Measurements from ENCODE around the gene NXPH3. TPM values are rescaled to one million over a fixed set of nuclear protein-coding genes. Genes with fewer than 3 reads are reported as not detected.
"Not testable (repeated sequence)": the region's sequence is repeated elsewhere in the genome, so short reads cannot be mapped to it uniquely, and the experiment has no call there.

Gene NXPH3
- total RNA-seq, 5 donors from 2014 or later (not counting 1 experiment from before 2014, with no cell fraction given): not detected

DNA sequence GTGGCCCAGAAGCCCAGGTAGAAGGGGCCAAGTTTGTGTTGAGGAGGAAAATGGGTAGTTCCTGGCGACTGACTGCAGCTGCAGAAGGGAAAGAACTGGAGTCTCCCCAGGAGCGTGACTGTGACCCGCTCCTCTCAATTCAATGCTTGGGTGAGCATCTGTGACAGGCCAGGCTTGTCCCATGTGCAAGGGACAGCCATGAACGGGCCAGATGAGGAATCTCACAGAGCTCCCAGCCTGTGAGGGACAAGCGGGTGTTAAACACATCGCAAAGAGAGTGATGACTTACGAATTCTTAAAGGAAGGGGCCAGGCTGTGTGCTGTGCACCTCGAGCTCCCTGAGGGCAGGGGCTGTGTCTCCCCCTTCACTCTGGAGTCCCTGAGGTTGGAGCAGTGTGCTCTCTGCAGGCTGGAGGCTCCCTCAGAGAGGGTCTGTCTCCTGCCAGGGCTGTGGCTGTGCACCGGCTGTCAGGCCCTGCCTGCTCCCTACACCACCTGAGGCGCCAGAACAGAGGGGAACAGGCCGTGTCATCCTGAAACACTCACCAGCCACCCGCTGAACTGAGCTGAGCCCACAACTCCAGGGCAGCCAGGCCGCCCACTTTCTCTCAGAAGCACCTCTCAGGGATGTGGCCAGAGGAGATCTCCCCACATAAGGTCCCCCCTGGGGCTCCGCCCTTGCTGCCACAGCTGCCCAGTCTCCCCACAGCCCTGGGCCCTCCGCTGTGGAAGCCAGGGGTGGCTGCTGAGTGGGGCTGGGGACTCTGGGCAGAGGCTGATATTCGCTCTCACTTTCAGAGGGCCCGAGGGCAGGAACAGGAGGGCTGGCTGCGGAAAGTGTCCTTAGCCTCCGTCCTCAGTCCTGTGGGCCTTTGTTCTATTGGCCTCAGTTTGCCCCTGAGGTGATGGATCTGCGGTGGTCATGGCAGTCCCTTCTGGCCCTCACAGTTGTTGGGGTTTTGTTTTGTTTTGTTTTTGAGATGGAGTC lies 25.7 kb upstream of the NXPH3 start:
- Histone ChIP-seq H3K9me3 (no peaks in the 10 kb centered on the region), H3K4me1 (ENCODE audit: control insufficient read depth in 1 of 2, extremely low read depth in 1 of 2, insufficient read depth in 2 of 2, low read length in 2 of 2) (no peaks in the 10 kb centered on the region), H3K4me3 (ENCODE audit: control insufficient read depth in 1 of 2, extremely low read depth in 1 of 2, low read length in 1 of 2) (no peak overlapping the region), H3K27ac (ENCODE audit: low read length) (no peak overlapping the region), H3K27me3 (replicated peaks in 1 of 2; ENCODE audit: control insufficient read depth in 2 of 2, extremely low read depth in 1 of 2, insufficient read depth in 2 of 2, low read length in 1 of 2) (peaks cover 0 to 25% of the 10 kb centered on the region in 2 experiments), H3K36me3 (ENCODE audit: control insufficient read depth in 2 of 2, extremely low read depth in 1 of 2, insufficient read depth in 1 of 2, low read length in 1 of 2) (no peaks in the 10 kb centered on the region)
- Mint-ChIP-seq H3K27me3 (peaks cover 3 to 8% of the 10 kb centered on the region in 2 donors), H3K36me3 (no peaks in the 10 kb centered on the region), H3K4me1 (peaks cover 0 to 8% (median 0%) of the 10 kb centered on the region in 3 donors), H3K4me3 (no peak overlapping the region), H3K27ac (no peak overlapping the region), H3K9me3 (no peaks in the 10 kb centered on the region)
- ChIA-PET POLR2A (interaction anchor here in 1 of 2 donors (0.6 kb wide), 1 partner anchor 169 kb away, joined by 3 read pairs; no protein-coding TSS in a partner anchor), CTCF (no interaction called here)
- WGBS (ENCODE audit: insufficient coverage): 82% methylated on average over 17 of the region's 20 CpGs
- ATAC-seq (replicated peaks in 1 of 4) (no peak), DNase-seq (no peak)

DNA sequence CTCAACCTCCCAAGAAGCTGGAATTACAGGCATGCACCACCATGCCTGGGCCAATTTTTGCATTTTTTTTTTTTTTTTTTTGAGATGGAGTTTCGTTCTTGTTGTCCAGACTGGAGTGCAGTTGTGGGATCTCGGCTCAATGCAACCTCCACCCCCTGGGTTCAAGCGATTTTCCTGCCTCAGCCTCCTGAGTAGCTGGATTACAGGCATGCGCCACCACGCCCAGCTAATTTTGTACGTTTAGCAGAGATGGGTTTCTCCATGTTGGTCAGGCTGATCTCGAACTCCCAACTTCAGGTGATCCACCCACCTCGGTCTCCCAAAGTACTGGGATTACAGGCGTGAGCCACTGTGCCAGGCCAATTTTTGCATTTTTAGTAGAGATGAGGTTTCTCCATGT lies 24.9 kb upstream of the NXPH3 start:
- H3K36me3 ChIP-seq (ENCODE audit: control insufficient read depth in 2 of 2, extremely low read depth in 1 of 2, insufficient read depth in 1 of 2, low read length in 1 of 2); H3K27ac Mint-ChIP-seq; ATAC-seq (replicated peaks in 1 of 4); POLR2A ChIA-PET; H3K36me3 Mint-ChIP-seq; H3K4me3 ChIP-seq (ENCODE audit: control insufficient read depth in 1 of 2, extremely low read depth in 1 of 2, low read length in 1 of 2); H3K9me3 ChIP-seq; H3K4me3 Mint-ChIP-seq; H3K27ac ChIP-seq (ENCODE audit: low read length); H3K27me3 Mint-ChIP-seq; H3K4me1 Mint-ChIP-seq; H3K4me1 ChIP-seq (ENCODE audit: control insufficient read depth in 1 of 2, extremely low read depth in 1 of 2, insufficient read depth in 2 of 2, low read length in 2 of 2); CTCF ChIA-PET; H3K9me3 Mint-ChIP-seq; DNase-seq: not testable (repeated sequence)
- H3K27me3 ChIP-seq (replicated peaks in 1 of 2; ENCODE audit: control insufficient read depth in 2 of 2, extremely low read depth in 1 of 2, insufficient read depth in 2 of 2, low read length in 1 of 2): peaks cover 0 to 23% of the 10 kb centered on the region in 2 experiments
- 90% methylated on average over 8 of the region's 9 CpGs for WGBS (ENCODE audit: insufficient coverage)

DNA sequence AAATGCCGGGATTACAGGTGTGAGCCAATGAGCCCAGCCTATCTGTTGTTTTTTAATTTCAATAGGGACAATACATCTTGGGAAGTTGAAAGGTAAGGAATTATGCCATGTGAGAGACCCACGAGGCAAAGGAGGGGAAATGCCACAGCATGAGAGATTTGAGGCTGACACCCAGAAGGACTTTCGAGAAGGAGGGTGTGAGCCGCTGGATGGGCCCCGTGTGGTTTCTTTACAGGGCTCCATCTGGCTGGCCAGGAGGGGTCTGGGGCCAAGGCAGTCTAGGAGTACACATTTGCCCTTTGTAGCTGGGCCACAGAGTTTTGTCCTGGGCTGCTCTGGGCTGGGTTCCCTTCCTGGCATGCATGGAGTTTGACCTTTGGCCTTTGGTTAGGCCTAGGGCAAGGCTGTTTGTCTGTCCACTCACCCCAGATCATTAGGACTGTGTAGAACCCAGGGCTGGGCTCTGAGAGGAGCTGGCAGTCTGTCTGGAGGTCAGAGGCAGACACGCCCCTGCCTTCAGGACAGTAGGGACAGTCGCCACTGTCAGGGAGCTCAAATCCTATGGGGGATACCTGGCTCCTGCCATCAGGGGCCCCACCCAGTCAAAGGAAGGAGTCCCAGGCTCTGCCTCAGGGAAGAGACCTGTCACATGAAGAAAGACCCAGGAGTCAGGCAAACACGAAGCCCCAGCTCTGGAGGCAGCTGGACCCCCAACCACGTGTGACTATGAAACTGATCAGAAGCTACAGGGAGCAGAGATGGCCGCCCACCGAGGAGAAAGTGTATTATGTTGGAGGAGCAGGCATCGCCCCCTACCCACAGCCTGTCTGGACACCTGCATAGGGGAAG lies 24.2 kb upstream of the NXPH3 start:
- CTCF ChIA-PET: interaction anchor here in 1 of 2 donors (0.6 kb wide), 1 partner anchor 171 kb away, joined by 3 read pairs; no protein-coding TSS in a partner anchor
- H3K4me3 ChIP-seq (ENCODE audit: control insufficient read depth in 1 of 2, extremely low read depth in 1 of 2, low read length in 1 of 2): no peak overlapping the region
- no peak overlapping the region for H3K27ac Mint-ChIP-seq
- H3K27me3 ChIP-seq (replicated peaks in 1 of 2; ENCODE audit: control insufficient read depth in 2 of 2, extremely low read depth in 1 of 2, insufficient read depth in 2 of 2, low read length in 1 of 2): peaks cover 0 to 24% of the 10 kb centered on the region in 2 experiments
- no peak for ATAC-seq (replicated peaks in 1 of 4)
- WGBS (ENCODE audit: insufficient coverage): 82% methylated on average over 11 of the region's 12 CpGs
- DNase-seq: no peak
- H3K27ac ChIP-seq (ENCODE audit: low read length): no peak overlapping the region
- H3K36me3 ChIP-seq (ENCODE audit: control insufficient read depth in 2 of 2, extremely low read depth in 1 of 2, insufficient read depth in 1 of 2, low read length in 1 of 2): no peaks in the 10 kb centered on the region
- H3K4me1 Mint-ChIP-seq: peaks cover under 1 to 8% (median 3%) of the 10 kb centered on the region in 3 donors
- no peaks in the 10 kb centered on the region for H3K9me3 ChIP-seq
- H3K4me3 Mint-ChIP-seq: no peak overlapping the region
- H3K4me1 ChIP-seq (ENCODE audit: control insufficient read depth in 1 of 2, extremely low read depth in 1 of 2, insufficient read depth in 2 of 2, low read length in 2 of 2): peaks cover 0 to 6% of the 10 kb centered on the region in 2 experiments
- peaks cover 3 to 8% of the 10 kb centered on the region in 2 donors for H3K27me3 Mint-ChIP-seq
- H3K36me3 Mint-ChIP-seq: no peaks in the 10 kb centered on the region
- no peaks in the 10 kb centered on the region for H3K9me3 Mint-ChIP-seq
- POLR2A ChIA-PET: no interaction called here

DNA sequence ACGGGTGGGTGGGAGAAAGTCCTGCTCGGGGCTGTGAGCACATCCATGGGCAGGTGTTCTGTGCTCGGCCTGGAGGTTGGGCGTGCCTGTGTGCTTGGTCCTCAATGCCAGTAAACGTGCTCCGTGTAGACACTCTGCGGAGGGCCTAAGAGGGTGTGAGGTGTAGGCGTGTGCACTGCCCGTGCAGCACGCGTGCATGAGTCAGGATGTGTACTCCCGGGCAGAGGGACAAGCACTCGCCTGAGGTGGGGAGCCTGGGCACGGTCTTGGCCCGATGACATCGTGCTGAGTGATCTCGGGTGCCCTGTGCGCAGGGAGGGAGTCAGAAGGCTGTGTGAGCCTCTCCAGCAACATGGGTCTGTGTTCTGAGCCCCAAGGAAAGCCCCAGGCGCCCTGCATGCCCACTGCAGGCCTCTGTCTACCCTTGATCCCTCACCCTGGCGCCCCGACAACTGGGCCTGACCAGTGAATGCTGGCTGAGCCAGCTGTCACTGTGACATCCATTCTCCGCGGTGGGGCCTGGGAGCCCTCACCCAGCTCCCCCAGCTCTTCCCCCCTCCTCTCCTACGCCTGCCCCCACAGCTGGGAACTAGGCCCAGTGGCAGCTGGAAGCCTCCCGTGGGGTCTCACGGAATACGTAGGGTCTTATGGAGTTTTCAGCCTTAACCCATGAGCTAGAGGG lies 23.5 kb upstream of the NXPH3 start:
- 91% methylated on average over 27 of the region's 27 CpGs for WGBS (ENCODE audit: insufficient coverage)
- POLR2A ChIA-PET: no interaction called here
- peaks cover 3 to 6% of the 10 kb centered on the region in 2 donors for H3K27me3 Mint-ChIP-seq
- no peaks in the 10 kb centered on the region for H3K9me3 ChIP-seq
- ATAC-seq (replicated peaks in 1 of 4) (no peak), DNase-seq (no peak)
- no peaks in the 10 kb centered on the region for H3K9me3 Mint-ChIP-seq
- H3K27ac ChIP-seq (ENCODE audit: low read length): no peak overlapping the region
- peaks cover 2 to 8% (median 4%) of the 10 kb centered on the region in 3 donors for H3K4me1 Mint-ChIP-seq
- peaks cover 0 to 23% of the 10 kb centered on the region in 2 experiments for H3K27me3 ChIP-seq (replicated peaks in 1 of 2; ENCODE audit: control insufficient read depth in 2 of 2, extremely low read depth in 1 of 2, insufficient read depth in 2 of 2, low read length in 1 of 2)
- no peaks in the 10 kb centered on the region for H3K36me3 ChIP-seq (ENCODE audit: control insufficient read depth in 2 of 2, extremely low read depth in 1 of 2, insufficient read depth in 1 of 2, low read length in 1 of 2)
- no peak overlapping the region for H3K4me3 ChIP-seq (ENCODE audit: control insufficient read depth in 1 of 2, extremely low read depth in 1 of 2, low read length in 1 of 2)
- no peaks in the 10 kb centered on the region for H3K36me3 Mint-ChIP-seq
- peaks cover 0 to 8% of the 10 kb centered on the region in 2 experiments for H3K4me1 ChIP-seq (ENCODE audit: control insufficient read depth in 1 of 2, extremely low read depth in 1 of 2, insufficient read depth in 2 of 2, low read length in 2 of 2)
- no peak overlapping the region for H3K4me3 Mint-ChIP-seq
- peak overlapping the region in 1 of 2 donors; percentile 39 for H3K27ac Mint-ChIP-seq
- CTCF ChIA-PET: interaction anchor here in 1 of 2 donors (0.6 kb wide), 1 partner anchor 172 kb away, joined by 3 read pairs; no protein-coding TSS in a partner anchor

DNA sequence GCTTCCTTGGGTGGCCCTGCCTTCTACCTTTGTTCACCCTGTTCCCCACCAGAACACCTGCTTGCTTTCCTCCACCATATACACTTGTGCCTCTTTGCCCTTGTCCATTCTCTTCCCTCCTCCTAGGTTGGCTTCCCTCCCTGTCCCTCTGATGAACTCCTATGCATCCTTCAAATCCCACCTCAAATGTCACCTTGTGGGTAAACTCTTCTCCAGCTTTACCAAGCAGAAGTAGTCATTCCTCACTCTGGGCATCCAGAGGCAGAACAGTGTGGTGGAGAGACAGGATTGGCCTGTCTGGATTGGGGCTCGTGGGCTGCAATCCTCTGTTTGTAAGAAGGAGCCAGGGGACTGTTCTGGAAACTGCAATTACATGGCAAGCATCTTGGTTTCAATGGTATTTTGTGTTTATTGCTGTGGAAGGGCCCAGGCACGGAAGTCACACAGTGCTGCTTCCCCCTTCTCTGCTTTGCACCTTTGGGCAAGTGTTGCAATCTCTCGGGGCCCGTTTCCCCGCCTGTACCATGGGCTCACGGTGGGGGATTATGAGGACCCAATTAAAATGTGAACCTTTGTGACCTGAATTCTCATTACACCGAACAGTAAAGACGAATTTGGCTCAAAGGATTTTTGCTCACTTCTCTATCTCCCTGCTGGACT lies 21.9 kb upstream of the NXPH3 start:
- Mint-ChIP-seq H3K27me3 (peaks cover 4 to 5% of the 10 kb centered on the region in 2 donors), H3K27ac (no peak overlapping the region), H3K9me3 (no peaks in the 10 kb centered on the region), H3K36me3 (no peaks in the 10 kb centered on the region), H3K4me1 (peaks cover 3 to 8% (median 5%) of the 10 kb centered on the region in 3 donors), H3K4me3 (no peak overlapping the region)
- ChIA-PET CTCF (interaction anchor here (0.6 to 1.3 kb wide), 2 partner anchors 145 to 242 kb away, joined by 3 to 5 read pairs; no protein-coding TSS in a partner anchor), POLR2A (no interaction called here)
- Histone ChIP-seq H3K4me3 (ENCODE audit: control insufficient read depth in 1 of 2, extremely low read depth in 1 of 2, low read length in 1 of 2) (no peak overlapping the region), H3K36me3 (ENCODE audit: control insufficient read depth in 2 of 2, extremely low read depth in 1 of 2, insufficient read depth in 1 of 2, low read length in 1 of 2) (no peaks in the 10 kb centered on the region), H3K27me3 (replicated peaks in 1 of 2; ENCODE audit: control insufficient read depth in 2 of 2, extremely low read depth in 1 of 2, insufficient read depth in 2 of 2, low read length in 1 of 2) (peaks cover 0 to 26% of the 10 kb centered on the region in 2 experiments), H3K4me1 (ENCODE audit: control insufficient read depth in 1 of 2, extremely low read depth in 1 of 2, insufficient read depth in 2 of 2, low read length in 2 of 2) (peaks cover 0 to 10% of the 10 kb centered on the region in 2 experiments), H3K9me3 (no peaks in the 10 kb centered on the region), H3K27ac (ENCODE audit: low read length) (no peak overlapping the region)
- ATAC-seq (replicated peaks in 1 of 4) (no peak), DNase-seq (no peak)
- 78% methylated on average over 3 of the region's 8 CpGs for WGBS (ENCODE audit: insufficient coverage)
